Upper lobe of left lung (tissue), 6 donors: ENCODE data around the gene DACT1. TPM values are rescaled to one million over a fixed set of nuclear protein-coding genes. Genes with fewer than 3 reads are reported as not detected.

Experiments
- ATAC-seq, 2 donors: fragments of 200-7000 bp; cut with Tn5 transposase; one replicate each; pipeline ENCODE4 v1.9.1; 2022; ENCODE audit warnings: mild to moderate bottlenecking in 2 of 2, moderate library complexity in 2 of 2; ENCODE audit not compliant: low FRiP score in 2 of 2
- DNase-seq, 2 donors: peaks; one replicate each; pipeline ENCODE4 v3.0.0-alpha.2; 2019 to 2020
- H3K27ac ChIP-seq, 4 donors: fragments of 200-600 bp; sonication (generic); one replicate each; pipeline ENCODE4 v1.5.1; 2016 to 2019
- H3K27me3 ChIP-seq, 4 donors: fragments of 200-600 bp; sonication (generic); one replicate each; pipeline ENCODE4 v1.5.1; 2017 to 2019
- H3K36me3 ChIP-seq, 4 donors: fragments of 200-600 bp; sonication (generic); one replicate each; pipeline ENCODE4 v1.5.1; 2016 to 2019
- H3K4me1 ChIP-seq, 4 donors: fragments of 200-600 bp; sonication (generic); one replicate each; pipeline ENCODE4 v1.5.1; 2018 to 2019
- H3K4me3 ChIP-seq, 4 donors: fragments of 200-600 bp; sonication (generic); one replicate each; pipeline ENCODE4 v1.5.1; 2017 to 2019; ENCODE audit warnings: mild to moderate bottlenecking in 2 of 4, moderate library complexity in 1 of 4
- H3K9me3 ChIP-seq, 4 donors: fragments of 200-600 bp; sonication (generic); one replicate each; pipeline ENCODE4 v1.5.1; 2018 to 2019
- CTCF ChIP-seq, 6 experiments: fragments of 450-650 bp in 4 of 6; fragments of 200-600 bp in 2 of 6; sonication (generic) in 2 of 6; IDR thresholded peaks; one replicate each; pipeline ENCODE4 v1.5.1; 2016 to 2019; ENCODE audit warnings: antibody characterized with exemption in 6 of 6
- EP300 ChIP-seq, 4 donors: sonication (generic); formaldehyde crosslinking; IDR thresholded peaks; one replicate each; pipeline ENCODE4 v1.5.1; 2017; ENCODE audit warnings: antibody characterized with exemption in 4 of 4, control low read depth in 2 of 4
- POLR2A ChIP-seq, 4 donors: fragments of 450-650 bp; IDR thresholded peaks; one replicate each; pipeline ENCODE4 v1.5.1; 2016 to 2017; ENCODE audit warnings: antibody characterized with exemption in 4 of 4, mild to moderate bottlenecking in 2 of 4
- POLR2AphosphoS5 ChIP-seq, 2 donors: sonication (generic); formaldehyde crosslinking; IDR thresholded peaks; one replicate each; pipeline ENCODE4 v1.5.1; 2017; ENCODE audit warnings: antibody characterized with exemption in 2 of 2
- WGBS, 2 donors: methylation state at CpG; one replicate each; pipeline ENCODE4 v1.1.5; 2017 to 2018; 5-methylcytosine and 5-hydroxymethylcytosine counted together
- total RNA-seq, 6 donors: library from RNA; depleted of rRNA in 4 of 6; stranded (reverse); fragments of >200 nt in 4 of 6; gene quantifications; one replicate each; pipeline versions ENCODE4 v1.1.0 to v1.2.1, GENCODE V29; 2016 to 2021
- donor health status: DM: no; HTN: no; CAD: no; lungs with moderate emphysema.
- donor health status: DM: no; HTN: yes; CAD: no; lungs with severe emphysema.

DACT1 gene
- total RNA-seq, 6 donors from 2014 or later = 1.0 to 8.1 (median 4.5) TPM

- no peak for DNase-seq
- no peak for ATAC-seq
Observed at GRCh38 chr14:58598028-58598803, 39.5 kb upstream of the DACT1 start.

GRCh38 chr14:58598804-58599525 is 38.8 kb upstream of the DACT1 start:
- Histone ChIP-seq H3K4me3 (no peak overlapping the region), H3K9me3 (no peaks in the 10 kb centered on the region), H3K27ac (no peak overlapping the region), H3K36me3 (no peaks in the 10 kb centered on the region), H3K4me1 (no peaks in the 10 kb centered on the region), H3K27me3 (no peaks in the 10 kb centered on the region)
- no peak for ATAC-seq
- WGBS, 2 donors = 86 to 87% methylated on average over 11 of the region's 11 CpGs
- no peak for TF ChIP-seq CTCF (IDR thresholded peaks at IDR 0.05)
- DNase-seq = no peak

More at GRCh38 chr14:58598028-58598803, 39.5 kb upstream of the DACT1 start:
- Histone ChIP-seq H3K4me3 (no peak overlapping the region), H3K9me3 (no peaks in the 10 kb centered on the region), H3K36me3 (no peaks in the 10 kb centered on the region), H3K27me3 (no peaks in the 10 kb centered on the region), H3K4me1 (no peaks in the 10 kb centered on the region), H3K27ac (no peak overlapping the region)
- WGBS, 2 donors = 75 to 82% methylated on average over 4 of the region's 4 CpGs
- TF ChIP-seq CTCF (IDR thresholded peaks at IDR 0.05) (no peak), POLR2A (IDR thresholded peaks at IDR 0.05) (no peak), EP300 (IDR thresholded peaks at IDR 0.05) (no peak), POLR2AphosphoS5 (IDR thresholded peaks at IDR 0.05) (no peak)

GRCh38 chr14:58599707-58600106 is 38.1 kb upstream of the DACT1 start:
- H3K9me3 ChIP-seq = no peaks in the 10 kb centered on the region
- no peaks in the 10 kb centered on the region for H3K4me1 ChIP-seq
- no peak overlapping the region for H3K4me3 ChIP-seq
- H3K27me3 ChIP-seq = no peaks in the 10 kb centered on the region
- no peaks in the 10 kb centered on the region for H3K36me3 ChIP-seq
- 75 to 94% methylated on average over 2 of the region's 2 CpGs for WGBS, 2 donors
- TF ChIP-seq POLR2AphosphoS5 (IDR thresholded peaks at IDR 0.05) (no peak), EP300 (IDR thresholded peaks at IDR 0.05) (no peak), POLR2A (IDR thresholded peaks at IDR 0.05) (no peak), CTCF (IDR thresholded peaks at IDR 0.05) (no peak)
- DNase-seq = no peak
- no peak for ATAC-seq
- H3K27ac ChIP-seq = no peak overlapping the region

- WGBS, 2 donors = 79 to 80% methylated on average over 4 of the region's 4 CpGs
Observed at GRCh38 chr14:58605465-58605864, 32.3 kb upstream of the DACT1 start.

More at GRCh38 chr14:58605465-58605864, 32.3 kb upstream of the DACT1 start:
- DNase-seq (no peak), ATAC-seq (no peak)
- no peaks in the 10 kb centered on the region for H3K9me3 ChIP-seq
- no peaks in the 10 kb centered on the region for H3K27me3 ChIP-seq
- H3K4me1 ChIP-seq = no peaks in the 10 kb centered on the region
- no peaks in the 10 kb centered on the region for H3K36me3 ChIP-seq
- H3K27ac ChIP-seq = no peak overlapping the region
- TF ChIP-seq POLR2AphosphoS5 (IDR thresholded peaks at IDR 0.05) (no peak), POLR2A (IDR thresholded peaks at IDR 0.05) (no peak), EP300 (IDR thresholded peaks at IDR 0.05) (no peak), CTCF (IDR thresholded peaks at IDR 0.05) (no peak)
- H3K4me3 ChIP-seq = no peak overlapping the region
